GM23338 (cell line): ENCODE data around the gene THEM5. TPM values are rescaled to one million over a fixed set of nuclear protein-coding genes. Genes with fewer than 3 reads are reported as not detected.

Experiments
- ATAC-seq: fragments of 200-7000 bp; cut with Tn5 transposase; 3 replicates; pipeline ENCODE4 v1.9.1; 2020
- DNase-seq: peaks from one replicate; pipeline ENCODE4 v3.0.0-alpha.2; 2015; ENCODE audit warnings: low spot score
- H2AFZ ChIP-seq: fragments of 200-600 bp; sonication (generic); 2 replicates; pipeline ENCODE4 v1.8.0; 2016; ENCODE audit warnings: antibody characterized with exemption, mild to moderate bottlenecking, moderate library complexity
- H3F3A ChIP-seq: fragments of 200-600 bp; sonication (generic); replicated peaks from 2 replicates; pipeline ENCODE4 v1.8.0; 2017; ENCODE audit warnings: antibody characterized with exemption, mixed run types, low read depth
- H3K27ac ChIP-seq: fragments of 200-600 bp; sonication (generic); 2 replicates; pipeline ENCODE4 v1.6.1; 2016; ENCODE audit warnings: low read depth
- H3K27me3 ChIP-seq: fragments of 200-600 bp; sonication (generic); 2 replicates; pipeline ENCODE4 v1.8.0; 2016; ENCODE audit warnings: mild to moderate bottlenecking, mixed run types, moderate library complexity; ENCODE audit not compliant: insufficient read depth
- H3K36me3 ChIP-seq: fragments of 200-600 bp; sonication (generic); 2 replicates; pipeline ENCODE4 v1.8.0; 2016; ENCODE audit warnings: mild to moderate bottlenecking; ENCODE audit not compliant: insufficient read depth
- H3K4me1 ChIP-seq: fragments of 200-600 bp; sonication (generic); 2 replicates; pipeline ENCODE4 v1.8.0; 2016; ENCODE audit warnings: mild to moderate bottlenecking, moderate library complexity; ENCODE audit not compliant: insufficient read depth
- H3K4me2 ChIP-seq: fragments of 200-600 bp; sonication (generic); 2 replicates; pipeline ENCODE4 v1.7.1; 2017; ENCODE audit warnings: mixed run types
- H3K4me3 ChIP-seq: fragments of 200-600 bp; sonication (generic); 2 replicates; pipeline ENCODE4 v1.6.1; 2016; ENCODE audit warnings: mixed run types
- H3K79me2 ChIP-seq: fragments of 200-600 bp; sonication (generic); replicated peaks from 2 replicates; pipeline ENCODE4 v1.8.0; 2017; ENCODE audit warnings: mild to moderate bottlenecking; ENCODE audit not compliant: insufficient read depth
- H3K9me2 ChIP-seq: fragments of 200-600 bp; sonication (generic); 2 replicates; pipeline ENCODE4 v1.8.0; 2017; ENCODE audit not compliant: insufficient read depth
- H4K20me1 ChIP-seq: fragments of 200-600 bp; sonication (generic); replicated peaks from 2 replicates; pipeline ENCODE4 v1.8.0; 2017; ENCODE audit warnings: mild to moderate bottlenecking; ENCODE audit not compliant: insufficient read depth
- H3K27ac Mint-ChIP-seq: 2 replicates; pipeline ENCODE4 v1.8.0; 2020; ENCODE audit warnings: inconsistent platforms, mild to moderate bottlenecking, moderate library complexity, mixed read lengths
- H3K27me3 Mint-ChIP-seq: 3 replicates; pipeline ENCODE4 v1.8.0; 2022; ENCODE audit warnings: low read depth, mild to moderate bottlenecking, moderate library complexity, mixed read lengths, inconsistent platforms; ENCODE audit not compliant: insufficient read depth, poor library complexity
- H3K36me3 Mint-ChIP-seq: 3 replicates; pipeline ENCODE4 v1.8.0; 2021; ENCODE audit warnings: low read depth, mild to moderate bottlenecking, inconsistent platforms, moderate library complexity, mixed read lengths
- H3K4me1 Mint-ChIP-seq: 3 replicates; pipeline ENCODE4 v1.8.0; 2020; ENCODE audit warnings: mild to moderate bottlenecking, inconsistent platforms, mixed read lengths
- H3K4me3 Mint-ChIP-seq: 3 replicates; pipeline ENCODE4 v1.8.0; 2021; ENCODE audit warnings: moderate library complexity, mild to moderate bottlenecking, inconsistent platforms, mixed read lengths
- H3K9me3 Mint-ChIP-seq: 3 replicates; pipeline ENCODE4 v1.8.0; 2020; ENCODE audit warnings: moderate library complexity, mild to moderate bottlenecking, inconsistent platforms, mixed read lengths
- CREB1 ChIP-seq: fragments of 250-450 bp; sonication (Bioruptor Pico); IDR thresholded peaks from 2 replicates; pipeline ENCODE4 v1.5.0; 2020; ENCODE audit warnings: low read depth, mild to moderate bottlenecking, moderate library complexity
- EZH2 ChIP-seq: fragments of 200-600 bp; sonication (generic); IDR thresholded peaks from one replicate; pipeline ENCODE4 v1.8.0; 2017; ENCODE audit warnings: antibody characterized with exemption, mild to moderate bottlenecking, low read depth; ENCODE audit not compliant: unreplicated experiment
- EZH2phosphoT487 ChIP-seq: fragments of 200-600 bp; sonication (generic); IDR thresholded peaks from one replicate; pipeline ENCODE4 v1.8.1; 2018; ENCODE audit warnings: antibody characterized with exemption; ENCODE audit not compliant: unreplicated experiment
- JUNB ChIP-seq: IDR thresholded peaks from one replicate; pipeline ENCODE4 v1.6.1; 2016; ENCODE audit warnings: antibody characterized with exemption; ENCODE audit not compliant: unreplicated experiment
- POLR2AphosphoS5 ChIP-seq: IDR thresholded peaks from 2 replicates; pipeline ENCODE4 v1.6.1; 2016; ENCODE audit warnings: antibody characterized with exemption, low read depth
- STAT1 ChIP-seq: IDR thresholded peaks from one replicate; pipeline ENCODE4 v1.6.1; 2016; ENCODE audit warnings: antibody characterized with exemption; ENCODE audit not compliant: unreplicated experiment
- ZNF114 ChIP-seq: fragments of 250-450 bp; sonication (Bioruptor Pico); IDR thresholded peaks from 2 replicates; pipeline ENCODE4 v1.5.0; 2020; ENCODE audit warnings: mild to moderate bottlenecking, moderate library complexity
- ZNF331 ChIP-seq: fragments of 250-450 bp; sonication (Bioruptor Pico); IDR thresholded peaks from 2 replicates; pipeline ENCODE4 v1.5.0; 2020; ENCODE audit warnings: low read depth, mild to moderate bottlenecking, moderate library complexity
- polyA plus RNA-seq: library from polyadenylated mRNA; unstranded; fragments of >200 nt; fragmentation: Nextera tagmentation; extraction: Ambion mirVana; gene quantifications from 2 replicates; pipeline ENCODE4 v1.2.1, GENCODE V29; 2016
- total RNA-seq: library from RNA; depleted of rRNA; stranded (reverse); fragments of >200 nt; shearing (Covaris generic); gene quantifications from 2 replicates; pipeline ENCODE4 v1.2.3, GENCODE V29; 2014
- TF ChIP-seq, protein P1 (sequence below): IDR thresholded peaks from 2 replicates; pipeline ENCODE4 v1.6.1; 2016; ENCODE audit warnings: antibody characterized with exemption
- TF ChIP-seq, protein P2 (sequence below): IDR thresholded peaks from one replicate; pipeline ENCODE4 v1.6.1; 2018; ENCODE audit warnings: antibody characterized with exemption; ENCODE audit not compliant: unreplicated experiment

The THEM5 gene
- total and polyA plus RNA-seq, 2 experiments from 2014 or later = not detected

DNA sequence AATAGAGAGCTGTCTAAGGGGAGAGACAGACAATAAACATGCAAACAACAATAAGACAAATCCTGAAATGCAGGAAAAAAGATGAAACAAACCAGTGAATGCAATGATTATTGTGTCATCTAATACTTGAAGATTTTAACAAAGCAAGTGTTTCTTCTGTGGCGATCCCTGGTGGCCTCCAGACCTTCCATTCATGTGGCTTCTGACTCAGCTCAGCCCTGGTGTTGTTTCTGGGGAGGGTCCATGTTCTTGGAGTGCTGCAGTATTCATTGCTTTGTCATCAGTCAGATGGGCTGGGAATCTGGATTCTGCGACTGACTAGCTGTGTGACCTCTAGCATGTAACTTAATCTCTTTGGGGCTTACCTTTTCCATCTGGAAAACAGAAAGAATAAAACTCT is 12.4 kb downstream of the THEM5 start (continued):
- TF ChIP-seq ZNF114 (CRISPR knock-in tag) (no peak), JUNB (no peak), POLR2AphosphoS5 (no peak)
- TF ChIP-seq, protein P1, sequence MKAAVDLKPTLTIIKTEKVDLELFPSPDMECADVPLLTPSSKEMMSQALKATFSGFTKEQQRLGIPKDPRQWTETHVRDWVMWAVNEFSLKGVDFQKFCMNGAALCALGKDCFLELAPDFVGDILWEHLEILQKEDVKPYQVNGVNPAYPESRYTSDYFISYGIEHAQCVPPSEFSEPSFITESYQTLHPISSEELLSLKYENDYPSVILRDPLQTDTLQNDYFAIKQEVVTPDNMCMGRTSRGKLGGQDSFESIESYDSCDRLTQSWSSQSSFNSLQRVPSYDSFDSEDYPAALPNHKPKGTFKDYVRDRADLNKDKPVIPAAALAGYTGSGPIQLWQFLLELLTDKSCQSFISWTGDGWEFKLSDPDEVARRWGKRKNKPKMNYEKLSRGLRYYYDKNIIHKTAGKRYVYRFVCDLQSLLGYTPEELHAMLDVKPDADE = no peak
- TF ChIP-seq, protein P2, sequence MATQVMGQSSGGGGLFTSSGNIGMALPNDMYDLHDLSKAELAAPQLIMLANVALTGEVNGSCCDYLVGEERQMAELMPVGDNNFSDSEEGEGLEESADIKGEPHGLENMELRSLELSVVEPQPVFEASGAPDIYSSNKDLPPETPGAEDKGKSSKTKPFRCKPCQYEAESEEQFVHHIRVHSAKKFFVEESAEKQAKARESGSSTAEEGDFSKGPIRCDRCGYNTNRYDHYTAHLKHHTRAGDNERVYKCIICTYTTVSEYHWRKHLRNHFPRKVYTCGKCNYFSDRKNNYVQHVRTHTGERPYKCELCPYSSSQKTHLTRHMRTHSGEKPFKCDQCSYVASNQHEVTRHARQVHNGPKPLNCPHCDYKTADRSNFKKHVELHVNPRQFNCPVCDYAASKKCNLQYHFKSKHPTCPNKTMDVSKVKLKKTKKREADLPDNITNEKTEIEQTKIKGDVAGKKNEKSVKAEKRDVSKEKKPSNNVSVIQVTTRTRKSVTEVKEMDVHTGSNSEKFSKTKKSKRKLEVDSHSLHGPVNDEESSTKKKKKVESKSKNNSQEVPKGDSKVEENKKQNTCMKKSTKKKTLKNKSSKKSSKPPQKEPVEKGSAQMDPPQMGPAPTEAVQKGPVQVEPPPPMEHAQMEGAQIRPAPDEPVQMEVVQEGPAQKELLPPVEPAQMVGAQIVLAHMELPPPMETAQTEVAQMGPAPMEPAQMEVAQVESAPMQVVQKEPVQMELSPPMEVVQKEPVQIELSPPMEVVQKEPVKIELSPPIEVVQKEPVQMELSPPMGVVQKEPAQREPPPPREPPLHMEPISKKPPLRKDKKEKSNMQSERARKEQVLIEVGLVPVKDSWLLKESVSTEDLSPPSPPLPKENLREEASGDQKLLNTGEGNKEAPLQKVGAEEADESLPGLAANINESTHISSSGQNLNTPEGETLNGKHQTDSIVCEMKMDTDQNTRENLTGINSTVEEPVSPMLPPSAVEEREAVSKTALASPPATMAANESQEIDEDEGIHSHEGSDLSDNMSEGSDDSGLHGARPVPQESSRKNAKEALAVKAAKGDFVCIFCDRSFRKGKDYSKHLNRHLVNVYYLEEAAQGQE = no peak

- Histone ChIP-seq H3K9me2 (no peaks in the 10 kb centered on the region), H4K20me1 (no peaks in the 10 kb centered on the region), H3K4me1 (peaks cover 21% of the 10 kb centered on the region), H3K27me3 (peaks cover 45% of the 10 kb centered on the region), H3K4me2 (peak overlapping the region; percentile 96), H2AFZ (peak overlapping the region; percentile 99; the same call in 1 of the 2 replicates), H3K79me2 (no peaks in the 10 kb centered on the region), H3K4me3 (peak overlapping the region; percentile 84), H3K36me3 (no peaks in the 10 kb centered on the region), H3F3A (peaks cover 5% of the 10 kb centered on the region; the same call in 1 of the 2 replicates), H3K27ac (peak overlapping the region; percentile 92)
- Mint-ChIP-seq H3K27me3 (peaks cover 31% of the 10 kb centered on the region), H3K9me3 (peaks cover 4% of the 10 kb centered on the region; the same call in 2 of the 3 replicates), H3K4me3 (peak overlapping the region; percentile 86), H3K27ac (0 out of 2 replicates have a peak overlapping the region, but pooled peaks have one; percentile 84), H3K36me3 (no peaks in the 10 kb centered on the region; the same call in 2 of the 3 replicates), H3K4me1 (peaks cover 29% of the 10 kb centered on the region)
- ATAC-seq (no peak), DNase-seq (no peak)
- no peak for TF ChIP-seq EZH2phosphoT487
- TF ChIP-seq JUNB = no peak
- TF ChIP-seq CREB1 = no peak
- TF ChIP-seq, protein P2 = no peak
- no peak for TF ChIP-seq ZNF331 (CRISPR knock-in tag)
- no peak for TF ChIP-seq ZNF114 (CRISPR knock-in tag)
- TF ChIP-seq EZH2 = no peak
- TF ChIP-seq STAT1 = no peak
- TF ChIP-seq, protein P1 = no peak
Observed at GRCh38 chr1:151840421-151840820, 13.1 kb downstream of the THEM5 start.
